MV-4-11 (cell line): ENCODE measurements around the gene IQGAP3.
A peak's percentile ranks its signal among the peaks of the same experiment; 100 is the strongest.
"Not testable (repeated sequence)": the region's sequence is repeated elsewhere in the genome, so short reads cannot be mapped to it uniquely, and the experiment has no call there.

Experiments
- DNase-seq: peaks from one replicate; lab custom pipeline; 2025; lab: John Stamatoyannopoulos, UW

Gene IQGAP3

GRCh38 chr1:156592910-156593660 is 20.7 kb upstream of the IQGAP3 start:
- no peak for DNase-seq

GRCh38 chr1:156592158-156592909 is 20.0 kb upstream of the IQGAP3 start:
- DNase-seq = no peak

GRCh38 chr1:156591432-156592157 is 19.2 kb upstream of the IQGAP3 start, which contains the start of gene NAXE:
Gene NAXE (plus strand): TSS chr1:156591776. CDS start chr1:156591805, 29 bp downstream.
- peak; percentile 35 for DNase-seq

GRCh38 chr1:156591181-156591431 is 18.7 kb upstream of the IQGAP3 start:
- DNase-seq = no peak

GRCh38 chr1:156590326-156591180 is 18.2 kb upstream of the IQGAP3 start:
- no peak for DNase-seq

- DNase-seq = no peak
These were observed 17.2 kb upstream of the IQGAP3 start for GRCh38 chr1:156589546-156589945.

- not testable (repeated sequence) for DNase-seq
These were observed 15.6 kb upstream of the IQGAP3 start for GRCh38 chr1:156587927-156588326.

- peak; percentile 18 for DNase-seq
These were observed 14.6 kb upstream of the IQGAP3 start for GRCh38 chr1:156586892-156587477.

GRCh38 chr1:156586323-156586722 is 14.0 kb upstream of the IQGAP3 start:
- DNase-seq = no peak

GRCh38 chr1:156584813-156585212 is 12.4 kb upstream of the IQGAP3 start:
- no peak for DNase-seq

- peak; percentile 80 for DNase-seq
These were observed 11.7 kb upstream of the IQGAP3 start for GRCh38 chr1:156583821-156584622.

- DNase-seq = no peak
These were observed 10.1 kb upstream of the IQGAP3 start for GRCh38 chr1:156582388-156583017.

- DNase-seq = no peak
These were observed 9.5 kb upstream of the IQGAP3 start for GRCh38 chr1:156581661-156582387.

GRCh38 chr1:156579472-156579871 is 7.1 kb upstream of the IQGAP3 start, which contains the start of gene TTC24:
Gene TTC24 (plus strand): TSS chr1:156579723. CDS start chr1:156581365, 1,642 bp downstream.
- no peak for DNase-seq

GRCh38 chr1:156578055-156578454 is 5.7 kb upstream of the IQGAP3 start:
- peak; percentile 32 for DNase-seq

- DNase-seq = no peak
These were observed 5.2 kb upstream of the IQGAP3 start for GRCh38 chr1:156577550-156577949.

- no peak for DNase-seq
These were observed 1.8 kb upstream of the IQGAP3 start for GRCh38 chr1:156574039-156574633.

- no peak for DNase-seq
These were observed 276 bp upstream of the IQGAP3 start for GRCh38 chr1:156572663-156573018.

- DNase-seq = peak; percentile 81
These were observed 1.0 kb downstream of the IQGAP3 start for GRCh38 chr1:156571261-156571852.
